Mucosa of descending colon (tissue), 3 donors: Measurements from ENCODE around the gene CCDC112. TPM values are rescaled to one million over a fixed set of nuclear protein-coding genes. Genes with fewer than 3 reads are reported as not detected.

Source experiments
- ATAC-seq: fragments of 200-7000 bp; cut with Tn5 transposase; one replicate; pipeline ENCODE4 v1.9.1; 2020; ENCODE audit warnings: mild to moderate bottlenecking, moderate library complexity
- DNase-seq, 3 donors: peaks; one replicate each; pipeline ENCODE4 v3.0.0-alpha.2; 2020
- H3K36me3 ChIP-seq: fragments of 200-600 bp; one replicate; pipeline ENCODE4 v1.8.0; 2021; ENCODE audit warnings: low read depth, mild to moderate bottlenecking
- H3K4me1 ChIP-seq: fragments of 200-600 bp; one replicate; pipeline ENCODE4 v1.8.0; 2021; ENCODE audit warnings: low read depth, mild to moderate bottlenecking
- H3K4me3 ChIP-seq: fragments of 200-600 bp; one replicate; pipeline ENCODE4 v1.8.0; 2021; ENCODE audit warnings: mild to moderate bottlenecking
- H3K9me3 ChIP-seq: fragments of 200-600 bp; one replicate; pipeline ENCODE4 v1.8.0; 2021; ENCODE audit warnings: mild to moderate bottlenecking
- CTCF ChIP-seq: fragments of 200-600 bp; IDR thresholded peaks from one replicate; pipeline ENCODE4 v1.8.0; 2022; ENCODE audit warnings: antibody characterized with exemption, mild to moderate bottlenecking
- intact Hi-C, 2 donors: fragments of 100-400 bp; cut with DNase I in 1 of 2; cut with micrococcal nuclease in 1 of 2; formaldehyde crosslinking; loops; one replicate each; pipeline versions ENCODE4 v1.11.0 to v1.11.1; 2022; cut with DNase I, micrococcal nuclease
- total RNA-seq, 3 donors: library from RNA; stranded (reverse); fragmentation: NEBNext Ultra II Directional in 2 of 3; extraction: Animal tissue kit (Norgen Biotek cat#: 25700) in 2 of 3; gene quantifications; one replicate each; pipeline versions ENCODE4 v1.2.1 to v1.2.4, GENCODE V29; 2021 to 2023
- donor health status: DM: no; HTN: no; CAD: no; lungs with moderate emphysema.
- donor health status: DM: no; HTN: no; CAD: no.
- donor health status: DM: no; HTN: yes; CAD: no.

The CCDC112 gene
- total RNA-seq, 3 donors from 2014 or later, result 9.1 to 11.5 (median 9.2) TPM

GRCh38 chr5:115338851-115339250 is 42.4 kb upstream of the CCDC112 start:
- TF ChIP-seq CTCF, result no peak
- Histone ChIP-seq H3K9me3 (no peaks in the 10 kb centered on the region), H3K4me1 (no peaks in the 10 kb centered on the region), H3K4me3 (no peak overlapping the region), H3K36me3 (no peaks in the 10 kb centered on the region)
- intact Hi-C loops, result no loop called here
- ATAC-seq, result peak; percentile 39
- DNase-seq, result no peak

GRCh38 chr5:115337882-115338281 is 41.4 kb upstream of the CCDC112 start:
- intact Hi-C loops, result no loop called here
- Histone ChIP-seq H3K4me1 (no peaks in the 10 kb centered on the region), H3K36me3 (no peaks in the 10 kb centered on the region), H3K9me3 (no peaks in the 10 kb centered on the region), H3K4me3 (no peak overlapping the region)
- no peak for TF ChIP-seq CTCF
- peak in 1 of 3 donors; percentile 33 for DNase-seq
- ATAC-seq, result peak; percentile 92

GRCh38 chr5:115336964-115337363 is 40.5 kb upstream of the CCDC112 start:
- TF ChIP-seq CTCF, result no peak
- H3K4me1 ChIP-seq, result no peaks in the 10 kb centered on the region
- no peaks in the 10 kb centered on the region for H3K9me3 ChIP-seq
- DNase-seq (no peak), ATAC-seq (no peak)
- H3K36me3 ChIP-seq, result no peaks in the 10 kb centered on the region
- intact Hi-C loops, result no loop called here
- no peak overlapping the region for H3K4me3 ChIP-seq

- intact Hi-C loops, result no loop called here
- no peak overlapping the region for H3K4me3 ChIP-seq
- no peaks in the 10 kb centered on the region for H3K4me1 ChIP-seq
- no peaks in the 10 kb centered on the region for H3K36me3 ChIP-seq
- ATAC-seq, result no peak
- DNase-seq, result no peak
- H3K9me3 ChIP-seq, result no peaks in the 10 kb centered on the region
- no peak for TF ChIP-seq CTCF
Observed at GRCh38 chr5:115336201-115336720, 39.8 kb upstream of the CCDC112 start.

GRCh38 chr5:115335301-115335700 is 38.8 kb upstream of the CCDC112 start:
- no peak for TF ChIP-seq CTCF
- intact Hi-C loops, result no loop called here
- no peaks in the 10 kb centered on the region for H3K4me1 ChIP-seq
- no peak for ATAC-seq
- DNase-seq, result no peak
- no peaks in the 10 kb centered on the region for H3K9me3 ChIP-seq
- H3K36me3 ChIP-seq, result no peaks in the 10 kb centered on the region
- H3K4me3 ChIP-seq, result no peak overlapping the region

- no peak for TF ChIP-seq CTCF
- no peak for ATAC-seq
- DNase-seq, result no peak
- Histone ChIP-seq H3K9me3 (no peaks in the 10 kb centered on the region), H3K36me3 (no peaks in the 10 kb centered on the region), H3K4me1 (no peaks in the 10 kb centered on the region), H3K4me3 (no peak overlapping the region)
- intact Hi-C loops, result no loop called here
Observed at GRCh38 chr5:115333164-115333563, 36.7 kb upstream of the CCDC112 start.
